ENCODE data around the gene NBPF4.
"Not testable (repeated sequence)": the region's sequence is repeated elsewhere in the genome, so short reads cannot be mapped to it uniquely, and the experiment has no call there.

- not testable (repeated sequence) for TF ChIP-seq CTCF, POLR2A (IDR thresholded peaks at IDR 0.05)
Measured at GRCh38 chr1:108229976-108230375, 13.9 kb downstream of the NBPF4 start.

Data from stomach (tissue), 4 donors.